Femur (tissue), 1 donor: Measurements from ENCODE around the gene C2orf72.

Experiments
- DNase-seq: peaks from one replicate; pipeline ENCODE4 v3.0.0-alpha.2; 2017

The C2orf72 gene

DNA sequence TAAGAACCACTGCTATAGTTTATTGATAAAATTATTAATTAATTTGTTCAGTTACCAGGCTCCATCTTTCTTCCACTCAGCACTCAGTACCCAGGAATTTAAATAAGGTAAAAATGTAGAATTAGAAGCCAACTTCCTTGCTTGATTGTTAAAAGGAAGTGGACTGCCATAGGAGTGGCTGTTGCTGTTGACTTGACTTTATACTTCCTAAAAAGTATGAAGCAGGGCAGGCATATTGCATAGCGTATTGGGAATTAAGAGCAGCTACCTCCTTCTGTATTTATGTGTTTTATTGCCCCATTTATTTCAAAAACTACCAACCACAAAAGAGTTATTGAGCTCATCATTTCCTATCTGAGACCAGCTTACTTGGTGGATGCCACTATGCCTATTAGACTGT lies 47.2 kb downstream of the C2orf72 start:
- DNase-seq: no peak

GRCh38 chr2:231088754-231089153 lies 51.4 kb downstream of the C2orf72 start:
- DNase-seq: no peak

GRCh38 chr2:231093933-231094332 lies 56.6 kb downstream of the C2orf72 start:
- DNase-seq: no peak

- no peak for DNase-seq
Measured at GRCh38 chr2:231094736-231095346, 57.5 kb downstream of the C2orf72 start.
